ENCODE data around the gene DEPDC7.
A peak's percentile ranks its signal among the peaks of the same experiment; 100 is the strongest.
"Not testable (repeated sequence)": the region's sequence is repeated elsewhere in the genome, so short reads cannot be mapped to it uniquely, and the experiment has no call there.

Gene DEPDC7

DNA sequence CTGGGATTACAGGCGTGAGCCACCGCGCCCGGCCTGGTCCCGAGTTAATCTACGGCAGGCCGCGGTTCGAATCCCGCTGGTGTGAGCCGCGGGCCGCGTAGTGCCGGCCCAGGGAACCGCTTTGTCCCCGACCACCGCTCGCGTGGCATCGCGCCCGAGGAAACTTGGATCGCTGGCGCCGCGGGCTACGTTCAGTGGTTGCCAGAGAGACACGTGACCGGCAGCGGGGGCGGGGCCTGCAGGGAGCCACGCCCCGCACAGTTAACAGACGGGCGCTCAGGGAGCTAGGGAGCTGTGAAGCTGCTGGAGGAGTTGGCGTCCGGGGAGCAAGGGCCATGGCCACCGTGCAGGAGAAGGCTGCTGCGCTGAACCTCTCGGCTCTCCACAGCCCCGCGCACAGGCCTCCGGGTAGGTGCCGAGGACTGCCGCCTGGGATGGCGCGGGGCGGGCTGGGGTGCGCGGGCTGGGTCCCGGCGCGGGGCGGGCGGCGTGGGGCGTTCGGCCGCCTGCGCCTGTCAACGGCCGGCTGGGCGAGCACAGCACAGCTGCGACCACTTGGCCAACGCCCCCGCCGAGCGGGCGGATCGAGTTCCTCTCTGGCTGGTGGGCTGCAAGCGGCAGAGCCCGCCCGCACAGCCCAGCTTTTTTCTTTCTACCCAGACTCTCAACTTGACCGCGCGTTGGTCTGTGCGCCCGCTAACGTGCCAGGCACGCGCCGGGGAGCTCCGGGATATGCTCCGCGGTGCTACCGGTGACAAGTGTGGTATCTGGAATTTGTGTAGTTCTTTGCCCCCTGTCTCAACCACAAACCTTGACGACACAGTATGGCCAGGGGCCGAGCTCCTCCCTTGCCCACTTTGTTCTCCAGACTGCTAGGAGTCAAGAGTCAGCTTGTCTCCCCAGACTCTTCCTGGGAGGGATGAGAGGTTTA lies at the start of gene DEPDC7:
Gene DEPDC7 (plus strand): TSS at position 258 of the 931 bp plus-strand sequence. CDS start 78 bp downstream, at position 336.
- peak; percentile 82 for DNase-seq (ENCODE audit: low spot score)

DNA sequence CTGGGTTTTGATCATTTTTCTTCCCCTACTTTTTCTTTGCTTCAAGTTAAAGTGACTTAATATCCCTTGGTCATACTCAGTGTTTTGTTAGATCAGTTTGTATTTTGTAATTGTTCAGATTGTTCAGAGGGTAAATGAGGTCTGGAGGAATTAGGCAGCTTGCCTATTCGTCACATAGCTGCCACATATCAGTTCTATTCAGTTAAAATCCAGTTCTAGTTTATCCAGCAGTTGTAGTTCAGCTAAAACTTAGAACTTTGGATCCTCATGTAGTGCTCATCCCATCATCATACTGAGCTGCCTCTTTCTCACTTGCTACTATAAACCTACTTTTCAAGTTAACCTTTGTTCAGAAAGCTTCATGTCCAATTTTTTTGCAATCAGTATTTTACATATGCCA lies 47.1 kb upstream of the DEPDC7 start:
- no peak for DNase-seq (ENCODE audit: low spot score)

DNA sequence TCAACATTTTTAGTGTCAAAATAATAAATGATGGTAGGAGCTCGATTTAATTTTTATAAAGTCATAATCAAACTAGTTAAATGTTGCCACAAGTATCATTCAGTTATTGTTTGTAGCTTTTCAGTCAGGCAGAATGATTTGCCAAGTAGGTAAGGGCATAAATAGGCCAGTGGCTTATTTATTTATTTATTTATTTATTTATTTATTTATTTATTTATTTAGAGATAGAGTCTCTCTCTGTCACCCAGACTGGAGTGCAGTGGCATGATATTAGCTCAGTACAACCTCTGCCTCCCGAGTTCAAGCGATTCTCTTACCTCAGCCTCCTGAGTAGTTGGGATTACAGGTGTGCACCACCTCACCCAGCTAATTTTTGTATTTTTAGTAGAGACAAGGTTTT lies 43.4 kb upstream of the DEPDC7 start:
- not testable (repeated sequence) for DNase-seq (ENCODE audit: low spot score)

GRCh38 chr11:32972781-32973180 lies 42.9 kb upstream of the DEPDC7 start:
- DNase-seq (ENCODE audit: low spot score): no peak

- DNase-seq (ENCODE audit: low spot score): no peak
These were observed 33.1 kb upstream of the DEPDC7 start for GRCh38 chr11:32982626-32983025.

GRCh38 chr11:32983506-32983905 lies 32.2 kb upstream of the DEPDC7 start:
- no peak for DNase-seq (ENCODE audit: low spot score)

DNA sequence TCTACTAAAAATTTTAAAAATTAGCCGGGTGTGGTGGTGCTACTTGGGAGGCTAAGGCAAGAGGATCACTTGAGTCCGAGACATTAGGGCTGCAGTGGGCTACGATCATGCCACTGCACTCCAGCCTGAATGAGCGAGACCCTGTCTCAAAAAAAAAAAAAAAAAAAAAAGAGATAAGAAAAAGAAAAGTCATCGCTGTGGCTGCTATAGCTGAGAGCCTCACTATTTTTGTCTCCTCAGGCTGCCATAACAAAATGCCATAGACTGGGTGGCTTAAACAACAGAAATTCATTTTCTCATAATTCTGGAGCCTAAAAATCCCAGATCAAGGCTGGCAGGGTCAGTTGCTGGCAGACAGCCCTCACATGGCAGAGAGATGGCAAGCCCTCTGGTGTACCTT lies 30.1 kb upstream of the DEPDC7 start:
- no peak for DNase-seq (ENCODE audit: low spot score)

DNA sequence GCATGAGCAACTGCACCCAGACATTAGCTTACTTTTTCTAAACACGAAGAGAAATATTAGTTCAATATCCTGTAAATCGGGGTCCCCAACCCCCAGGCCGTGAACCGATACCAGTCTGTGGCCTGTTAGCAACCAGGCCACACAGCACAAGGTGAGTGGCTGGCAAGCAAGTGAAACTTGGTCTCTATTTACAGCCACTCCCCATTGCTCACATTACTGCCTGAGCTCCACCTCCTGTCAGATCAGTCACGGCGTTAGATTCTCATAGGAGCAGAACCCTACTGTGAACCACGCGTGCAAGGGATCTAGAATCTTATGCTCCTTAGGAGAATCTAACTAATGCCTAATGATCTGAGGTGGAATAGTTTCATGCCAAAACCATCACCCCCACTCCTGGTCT lies 27.8 kb upstream of the DEPDC7 start:
- DNase-seq (ENCODE audit: low spot score): no peak

DNA sequence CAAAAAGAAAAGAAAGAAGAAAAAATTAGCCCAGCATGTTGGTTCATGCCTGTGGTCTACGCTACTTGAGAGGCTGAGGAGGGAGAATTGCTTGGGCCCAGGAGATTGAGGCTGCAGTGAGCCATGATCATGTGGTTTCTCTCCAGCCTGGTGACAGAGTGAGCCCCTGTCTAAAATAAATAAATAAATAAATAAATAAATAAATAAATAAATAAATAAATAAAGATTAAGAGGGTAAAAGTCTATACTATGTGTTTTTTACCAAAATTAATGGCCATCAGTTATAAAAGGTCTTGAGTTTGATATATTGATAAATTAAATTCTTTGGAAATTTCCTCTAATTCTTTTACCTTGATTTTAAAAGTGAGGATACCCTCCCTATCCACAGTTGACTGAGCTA lies 25.2 kb upstream of the DEPDC7 start:
- DNase-seq (ENCODE audit: low spot score): no peak

GRCh38 chr11:32991427-32991826 lies 24.3 kb upstream of the DEPDC7 start:
- no peak for DNase-seq (ENCODE audit: low spot score)

DNA sequence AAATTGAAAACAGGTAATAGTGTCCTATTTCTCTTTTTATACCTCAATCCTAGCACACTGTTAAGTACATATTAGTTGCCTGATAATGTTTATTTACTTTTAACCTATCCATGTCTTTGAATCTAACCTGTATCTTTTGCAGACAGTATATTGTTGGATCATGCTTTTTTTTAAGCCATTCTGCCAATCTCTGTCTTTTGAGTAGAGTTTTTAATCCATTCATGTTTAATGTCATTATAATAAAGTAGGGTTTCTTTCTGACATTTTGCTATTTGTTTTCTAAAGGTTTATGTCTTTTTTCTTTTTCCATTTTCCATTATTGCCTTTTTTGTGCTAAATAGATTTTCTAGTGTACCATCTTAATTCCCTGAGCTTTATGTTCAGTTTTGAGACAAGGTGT lies 23.8 kb upstream of the DEPDC7 start:
- DNase-seq (ENCODE audit: low spot score): no peak

DNA sequence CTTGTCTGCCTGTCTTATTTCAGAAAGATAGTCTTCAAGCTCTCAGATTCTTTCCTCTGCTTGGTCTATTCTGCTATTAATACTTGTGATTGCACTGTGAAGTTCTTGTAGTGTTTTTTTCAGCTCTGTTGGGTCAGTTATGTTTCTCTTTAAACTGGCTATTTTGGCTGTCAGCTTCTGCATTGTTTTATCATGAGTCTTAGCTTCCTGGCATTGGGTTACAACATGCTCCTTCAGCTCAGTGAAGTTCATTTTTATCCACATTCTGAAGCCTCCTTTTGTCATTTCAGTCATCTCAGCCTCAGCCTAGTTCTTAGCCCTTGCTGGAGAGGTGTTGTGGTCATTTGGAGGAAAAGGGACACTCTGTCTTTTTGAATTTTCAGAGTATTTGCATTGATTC lies 15.5 kb upstream of the DEPDC7 start:
- no peak for DNase-seq (ENCODE audit: low spot score)

DNA sequence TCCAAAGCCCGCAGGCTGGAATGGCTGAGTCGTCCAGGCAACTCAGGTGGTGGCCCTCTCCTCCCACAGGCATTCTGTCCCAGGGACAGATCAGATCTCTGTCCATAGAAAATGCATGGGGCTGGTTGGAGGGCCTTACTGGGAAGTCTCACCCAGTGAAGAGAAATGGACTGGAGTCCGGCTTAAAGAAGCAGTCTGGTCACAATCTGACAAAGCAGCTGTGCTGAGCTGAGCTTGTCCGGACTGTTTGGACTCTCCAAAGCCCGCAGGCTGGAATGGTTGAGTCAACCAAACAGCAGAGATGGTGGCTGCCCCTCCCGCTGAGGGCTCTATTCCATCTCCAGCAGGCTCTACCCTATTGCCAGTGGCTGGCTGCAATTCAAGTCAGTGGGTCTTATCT lies 14.4 kb upstream of the DEPDC7 start:
- no peak for DNase-seq (ENCODE audit: low spot score)

DNA sequence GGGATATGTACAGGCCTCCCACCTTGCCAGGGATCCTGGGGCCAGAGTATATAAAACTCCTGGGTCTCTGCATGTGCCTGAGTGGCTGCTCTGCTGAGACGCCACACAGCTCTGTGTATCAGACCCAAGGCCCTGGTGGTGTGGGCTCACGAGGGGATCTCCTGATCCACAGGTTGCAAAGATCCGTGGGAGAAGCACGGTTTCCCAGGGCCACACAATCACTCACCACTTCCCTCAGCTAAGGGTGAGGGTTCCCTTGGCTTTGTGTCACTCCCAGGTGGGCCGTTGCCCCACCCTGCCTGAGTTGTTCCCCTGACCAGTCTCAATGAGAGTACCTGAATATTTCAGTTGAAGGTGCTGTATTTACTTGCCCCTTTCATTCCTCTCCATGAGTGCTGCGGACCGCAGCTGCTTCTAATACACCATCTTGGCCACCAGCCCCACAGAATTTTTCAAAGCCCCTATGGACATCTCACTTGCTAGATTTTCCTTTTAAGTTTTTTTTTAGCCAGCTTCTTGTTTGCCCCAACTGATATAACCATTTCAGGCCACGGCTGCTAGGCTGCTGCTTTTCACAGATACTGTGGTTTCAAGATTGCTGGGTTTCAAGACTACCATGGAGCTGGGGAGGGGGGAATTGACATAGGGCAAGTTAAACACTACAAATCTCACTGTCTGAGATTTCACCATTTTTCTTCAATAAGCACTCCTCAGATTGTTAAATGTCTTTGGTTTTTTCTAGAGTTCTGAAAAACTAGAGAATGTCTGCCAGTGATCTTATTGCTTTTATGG lies 13.7 kb upstream of the DEPDC7 start:
- no peak for DNase-seq (ENCODE audit: low spot score)

GRCh38 chr11:33005175-33005574 lies 10.5 kb upstream of the DEPDC7 start:
- DNase-seq (ENCODE audit: low spot score): no peak

DNA sequence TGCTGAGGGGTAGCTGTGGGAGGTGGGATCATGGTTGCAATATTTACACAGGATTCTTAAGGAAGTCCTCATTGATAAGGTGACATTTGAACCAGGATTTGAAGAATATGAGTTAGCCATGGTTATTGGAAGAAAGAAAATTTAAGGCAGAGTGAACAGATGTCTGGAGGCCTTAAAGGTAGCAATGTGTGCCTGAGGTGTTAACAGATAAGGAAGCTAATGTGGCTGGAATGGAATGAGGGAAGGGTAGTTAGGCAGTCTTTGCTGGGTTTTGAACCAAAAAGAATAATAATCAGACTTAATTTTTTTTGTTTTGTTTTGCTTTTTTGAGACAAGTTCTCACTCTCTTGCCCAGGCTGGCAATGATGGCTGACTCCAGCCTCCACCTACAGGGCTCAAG lies 9.7 kb upstream of the DEPDC7 start:
- no peak for DNase-seq (ENCODE audit: low spot score)

DNA sequence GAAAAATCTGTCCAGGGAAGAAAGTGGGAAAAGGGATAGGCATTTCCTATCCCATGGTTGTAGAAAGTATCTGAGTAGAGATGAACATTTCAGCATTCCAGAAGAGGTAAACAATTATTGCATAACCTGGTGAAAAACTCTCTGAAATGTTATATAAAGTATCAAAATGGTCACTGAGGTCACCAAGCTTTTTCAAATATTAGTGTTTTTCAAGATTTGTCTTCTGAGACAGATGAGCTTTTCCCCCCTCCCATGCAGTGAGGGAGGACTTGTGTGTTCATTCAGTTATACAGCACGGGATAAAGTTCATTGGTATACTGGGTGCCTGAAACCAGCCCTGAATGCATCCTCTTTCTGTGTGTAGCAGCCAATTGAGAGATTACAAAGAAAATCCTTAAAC lies 1.9 kb upstream of the DEPDC7 start:
- no peak for DNase-seq (ENCODE audit: low spot score)

DNA sequence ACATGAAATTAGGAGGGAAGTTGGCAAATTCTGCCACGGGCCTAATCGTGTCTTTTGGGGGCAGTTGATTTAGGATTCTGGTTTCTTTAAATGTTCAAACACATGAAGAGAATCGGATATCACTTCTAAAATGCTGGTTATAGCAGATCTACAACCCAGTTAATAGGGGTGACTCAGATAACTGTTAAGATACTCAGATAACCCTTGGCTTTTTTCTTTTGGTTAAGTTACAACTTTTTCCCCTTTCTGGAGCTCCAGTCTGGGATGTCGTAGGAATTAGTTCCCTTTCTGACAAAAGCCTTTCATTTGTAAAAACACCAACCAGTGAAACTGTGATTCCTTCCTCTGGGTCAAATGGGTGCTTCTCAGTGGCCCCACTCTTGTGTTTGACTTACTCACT lies 976 bp downstream of the DEPDC7 start:
- no peak for DNase-seq (ENCODE audit: low spot score)

DNA sequence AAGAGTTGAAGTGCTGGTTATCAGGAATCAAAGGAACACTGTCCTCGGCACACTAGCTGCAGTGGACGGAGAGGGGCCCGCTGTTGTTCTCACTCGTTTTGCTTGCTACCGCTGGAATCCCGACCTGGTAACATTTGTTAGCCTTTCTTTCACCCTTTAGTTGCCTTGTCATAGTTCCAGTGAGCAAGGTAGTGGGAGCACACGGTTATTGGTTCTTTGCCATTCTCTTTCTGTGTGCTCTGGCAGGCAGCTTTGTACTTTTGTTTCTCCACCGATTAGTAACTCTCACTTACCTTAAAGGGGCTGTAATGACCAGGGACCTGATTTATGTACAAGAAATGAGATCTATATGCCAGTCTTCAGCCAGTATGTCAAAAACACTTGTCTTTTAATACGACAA lies 1.8 kb downstream of the DEPDC7 start:
- no peak for DNase-seq (ENCODE audit: low spot score)

GRCh38 chr11:33017965-33018364 lies 2.3 kb downstream of the DEPDC7 start:
- no peak for DNase-seq (ENCODE audit: low spot score)

DNA sequence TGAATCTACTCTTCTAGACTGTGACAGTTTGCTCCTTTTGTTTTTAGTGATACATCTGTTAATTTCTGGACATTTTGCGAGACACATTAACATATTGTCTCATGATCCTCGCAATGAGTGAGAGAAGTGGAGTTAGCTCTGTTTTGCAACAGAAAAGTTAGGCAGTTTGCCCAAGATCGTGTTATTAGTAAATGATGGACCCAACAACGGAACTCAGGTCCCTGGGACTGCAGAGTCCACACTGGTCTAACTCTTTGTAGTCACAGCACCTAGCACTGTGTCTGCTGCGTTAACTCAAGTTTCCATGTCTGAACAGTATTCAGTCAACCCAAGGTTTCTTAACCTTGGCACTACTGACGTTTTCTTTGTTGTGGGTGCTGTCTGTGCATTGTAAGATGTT lies 3.2 kb downstream of the DEPDC7 start:
- no peak for DNase-seq (ENCODE audit: low spot score)

- DNase-seq (ENCODE audit: low spot score): no peak
These were observed 5.8 kb downstream of the DEPDC7 start for GRCh38 chr11:33021501-33021900.

DNA sequence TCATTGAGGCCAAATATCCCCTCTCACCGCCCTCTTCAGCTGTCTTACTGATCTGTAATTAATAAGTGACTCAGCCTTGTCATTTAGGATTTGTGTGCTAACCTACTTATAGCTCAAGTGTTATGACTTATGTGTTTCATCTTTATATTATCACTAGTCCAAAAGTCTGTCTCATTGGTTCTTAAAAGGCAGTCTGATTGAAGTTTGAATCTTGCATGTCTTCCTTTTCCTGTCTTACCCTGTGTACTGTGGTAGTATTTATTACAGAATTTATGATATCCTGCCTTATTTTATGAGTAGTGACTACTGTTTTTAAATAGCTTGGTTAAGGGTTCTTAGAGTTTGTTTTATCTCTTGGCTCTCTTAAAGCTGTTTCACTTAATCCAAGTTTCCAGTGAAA lies 6.3 kb downstream of the DEPDC7 start:
- no peak for DNase-seq (ENCODE audit: low spot score)

All from hematopoietic multipotent progenitor cell treated with erythropoietin and hydrocortisone succinate and interleukin-3 and kit ligand, for 17 days (in vitro differentiated cells).